ENCODE results near the gene KATNB1.

GRCh38 chr16:57689762-57690558 is 45.6 kb upstream of the KATNB1 start:
- TF ChIP-seq, protein P1, sequence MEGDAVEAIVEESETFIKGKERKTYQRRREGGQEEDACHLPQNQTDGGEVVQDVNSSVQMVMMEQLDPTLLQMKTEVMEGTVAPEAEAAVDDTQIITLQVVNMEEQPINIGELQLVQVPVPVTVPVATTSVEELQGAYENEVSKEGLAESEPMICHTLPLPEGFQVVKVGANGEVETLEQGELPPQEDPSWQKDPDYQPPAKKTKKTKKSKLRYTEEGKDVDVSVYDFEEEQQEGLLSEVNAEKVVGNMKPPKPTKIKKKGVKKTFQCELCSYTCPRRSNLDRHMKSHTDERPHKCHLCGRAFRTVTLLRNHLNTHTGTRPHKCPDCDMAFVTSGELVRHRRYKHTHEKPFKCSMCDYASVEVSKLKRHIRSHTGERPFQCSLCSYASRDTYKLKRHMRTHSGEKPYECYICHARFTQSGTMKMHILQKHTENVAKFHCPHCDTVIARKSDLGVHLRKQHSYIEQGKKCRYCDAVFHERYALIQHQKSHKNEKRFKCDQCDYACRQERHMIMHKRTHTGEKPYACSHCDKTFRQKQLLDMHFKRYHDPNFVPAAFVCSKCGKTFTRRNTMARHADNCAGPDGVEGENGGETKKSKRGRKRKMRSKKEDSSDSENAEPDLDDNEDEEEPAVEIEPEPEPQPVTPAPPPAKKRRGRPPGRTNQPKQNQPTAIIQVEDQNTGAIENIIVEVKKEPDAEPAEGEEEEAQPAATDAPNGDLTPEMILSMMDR (IDR thresholded peaks at IDR 0.05) = no peak
- TF ChIP-seq POLR2A (IDR thresholded peaks at IDR 0.05) = no peak

All from thyroid gland (tissue), 4 donors.